ENCODE results near the gene RHBDL2. TPM values are rescaled to one million over a fixed set of nuclear protein-coding genes. Genes with fewer than 3 reads are reported as not detected.
"Not testable (repeated sequence)": the region's sequence is repeated elsewhere in the genome, so short reads cannot be mapped to it uniquely, and the experiment has no call there.

Gene RHBDL2
- not detected for total RNA-seq

DNA sequence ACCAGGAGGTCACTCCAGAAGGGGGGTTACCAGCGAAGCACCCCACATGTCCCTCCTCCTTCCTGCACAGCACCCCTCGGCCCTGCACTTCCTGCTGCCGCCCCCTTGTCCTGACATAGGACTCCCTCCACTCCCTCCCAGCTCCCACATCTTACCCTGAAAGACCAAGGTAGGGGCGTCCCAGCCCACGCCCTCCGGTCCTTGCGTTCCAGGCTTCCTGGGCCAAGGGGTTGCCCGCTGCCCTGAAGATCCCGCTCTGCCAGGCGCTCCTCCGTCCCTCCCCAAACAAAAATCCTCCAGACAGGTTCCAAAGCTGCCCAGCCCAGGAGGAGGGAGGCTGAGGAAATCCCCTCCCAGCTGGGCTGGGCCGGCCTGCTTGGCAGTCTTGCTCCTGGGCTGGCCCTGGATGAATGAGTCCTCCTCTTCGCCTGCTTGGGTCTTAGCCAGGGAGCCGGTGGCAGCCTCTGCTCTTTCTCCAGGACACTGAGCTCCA is at the start of gene RHBDL2:
Gene RHBDL2, minus strand, starts transcription at position 304 of the 493 bp plus-strand sequence. CDS start 22,618 bp downstream, outside the sequence.
- Mint-ChIP-seq H3K27ac (peak within 1 kb of the TSS in 1 of 2 donors; percentile 32), H3K9me3 (no peaks in the 10 kb centered on the region), H3K36me3 (no peaks in the 10 kb centered on the region)
- ATAC-seq (no peak), DNase-seq (ENCODE audit: low spot score in 2 of 2) (no peak)

DNA sequence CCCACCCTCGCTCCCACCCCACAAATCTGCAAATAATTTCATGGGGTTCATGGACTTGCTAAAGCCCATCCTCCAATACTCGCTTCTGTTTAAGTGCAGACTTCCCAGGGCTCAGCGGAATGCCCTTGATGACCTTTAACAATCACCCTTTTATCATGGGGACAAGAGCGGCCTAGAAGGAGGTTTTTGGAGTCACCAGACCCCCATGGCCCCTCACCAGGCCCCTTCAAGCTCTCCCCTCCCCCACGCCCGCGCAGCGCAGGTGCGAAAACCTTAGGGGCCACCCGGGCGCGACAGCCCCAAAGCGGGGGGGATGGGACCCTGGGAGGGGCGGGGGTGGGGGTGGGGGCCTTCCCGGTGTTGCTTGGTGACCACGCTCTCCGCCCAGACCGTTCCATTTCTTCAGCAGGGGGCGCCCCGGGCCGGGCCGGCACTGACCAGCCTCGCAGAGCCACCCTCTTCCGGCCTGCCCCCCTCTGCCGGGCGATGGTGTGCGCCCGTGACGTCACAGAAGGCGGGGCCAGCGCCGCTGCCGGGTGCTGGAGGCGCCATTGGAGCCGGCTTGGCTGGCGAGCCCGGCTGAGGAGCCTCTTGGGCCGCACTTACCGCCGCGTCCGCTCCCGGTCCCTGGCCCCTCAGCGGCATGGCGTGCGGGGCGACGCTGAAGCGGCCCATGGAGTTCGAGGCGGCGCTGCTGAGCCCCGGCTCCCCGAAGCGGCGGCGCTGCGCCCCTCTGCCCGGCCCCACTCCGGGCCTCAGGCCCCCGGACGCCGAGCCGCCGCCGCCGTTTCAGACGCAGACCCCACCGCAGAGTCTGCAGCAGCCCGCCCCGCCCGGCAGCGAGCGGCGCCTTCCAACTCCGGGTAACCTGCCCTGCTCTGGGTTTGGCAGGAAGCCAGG is 49.4 kb upstream of the RHBDL2 start, which contains the start of gene AKIRIN1:
Gene AKIRIN1, plus strand, starts transcription at position 539 of the 900 bp plus-strand sequence. Its CDS starts 105 bp downstream, at position 644.
- peak; percentile 95 to 96 for ATAC-seq
- peak within 1 kb of the TSS; percentile 67 to 83 for H3K27ac Mint-ChIP-seq
- peak; percentile 99 for DNase-seq (ENCODE audit: low spot score in 2 of 2)
- H3K9me3 Mint-ChIP-seq = no peaks in the 10 kb centered on the region
- H3K36me3 Mint-ChIP-seq = peaks cover 20 to 32% of the 10 kb centered on the region in 2 donors

- Mint-ChIP-seq H3K9me3 (no peaks in the 10 kb centered on the region), H3K27ac (peak overlapping the region; percentile 26 to 82), H3K36me3 (peaks cover 20 to 28% of the 10 kb centered on the region in 2 donors)
- ATAC-seq (peak in 1 of 2 donors; percentile 16), DNase-seq (ENCODE audit: low spot score in 2 of 2) (no peak)
These were observed 48.7 kb upstream of the RHBDL2 start for GRCh38 chr1:38990386-38990737.

DNA sequence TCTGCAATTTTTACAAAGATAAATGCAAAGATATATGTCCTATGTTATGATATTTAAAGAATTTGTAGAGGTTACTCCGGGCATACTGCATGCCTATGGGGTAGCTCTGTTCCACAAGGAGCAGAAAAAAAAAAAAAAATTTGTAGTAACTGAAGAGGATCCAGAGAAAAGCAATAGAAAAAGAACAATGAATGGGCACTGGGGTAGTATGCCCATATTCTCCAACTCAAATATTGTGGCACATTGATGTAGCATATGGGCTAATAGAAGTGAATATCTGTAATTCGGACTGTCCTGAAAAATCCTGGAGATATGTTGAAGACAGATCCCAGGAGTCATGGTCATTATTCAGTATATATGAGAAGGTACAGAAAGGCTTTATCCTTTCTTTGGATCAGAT is 48.3 kb upstream of the RHBDL2 start:
- Mint-ChIP-seq H3K36me3 (peaks cover 18 to 24% of the 10 kb centered on the region in 2 donors), H3K9me3 (no peaks in the 10 kb centered on the region), H3K27ac (peak overlapping the region; percentile 26 to 82)
- DNase-seq (ENCODE audit: low spot score in 2 of 2) (no peak), ATAC-seq (no peak)

DNA sequence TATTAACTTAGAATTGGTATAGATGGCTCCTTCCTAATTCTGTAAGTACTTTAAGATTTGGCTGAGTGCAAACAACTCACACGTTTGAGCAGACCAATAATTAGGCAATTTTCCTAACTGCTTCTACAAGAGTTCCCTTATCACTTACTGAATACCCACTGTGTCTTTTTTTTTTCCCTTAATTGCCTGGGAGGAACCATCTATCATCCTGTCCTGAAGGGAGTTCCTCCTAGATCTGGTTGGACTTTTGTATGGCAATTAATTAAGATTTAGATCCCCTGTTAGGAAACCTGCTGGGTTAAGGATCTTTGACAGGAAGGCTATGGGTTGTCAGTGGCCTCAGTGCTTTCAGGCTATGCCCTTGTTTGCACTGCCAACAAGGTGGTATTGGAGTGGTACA is 37.8 kb upstream of the RHBDL2 start:
- H3K9me3 Mint-ChIP-seq; H3K27ac Mint-ChIP-seq; DNase-seq (ENCODE audit: low spot score in 2 of 2); ATAC-seq: not testable (repeated sequence)
- peaks cover 5 to 20% of the 10 kb centered on the region in 2 donors for H3K36me3 Mint-ChIP-seq

GRCh38 chr1:38978245-38978542 is 36.6 kb upstream of the RHBDL2 start:
- H3K9me3 Mint-ChIP-seq, ATAC-seq: not testable (repeated sequence)
- Mint-ChIP-seq H3K36me3 (peaks cover 5 to 20% of the 10 kb centered on the region in 2 donors), H3K27ac (peak overlapping the region in 1 of 2 donors; percentile 49)
- DNase-seq (ENCODE audit: low spot score in 2 of 2) = peak in 1 of 2 donors; percentile 31

DNA sequence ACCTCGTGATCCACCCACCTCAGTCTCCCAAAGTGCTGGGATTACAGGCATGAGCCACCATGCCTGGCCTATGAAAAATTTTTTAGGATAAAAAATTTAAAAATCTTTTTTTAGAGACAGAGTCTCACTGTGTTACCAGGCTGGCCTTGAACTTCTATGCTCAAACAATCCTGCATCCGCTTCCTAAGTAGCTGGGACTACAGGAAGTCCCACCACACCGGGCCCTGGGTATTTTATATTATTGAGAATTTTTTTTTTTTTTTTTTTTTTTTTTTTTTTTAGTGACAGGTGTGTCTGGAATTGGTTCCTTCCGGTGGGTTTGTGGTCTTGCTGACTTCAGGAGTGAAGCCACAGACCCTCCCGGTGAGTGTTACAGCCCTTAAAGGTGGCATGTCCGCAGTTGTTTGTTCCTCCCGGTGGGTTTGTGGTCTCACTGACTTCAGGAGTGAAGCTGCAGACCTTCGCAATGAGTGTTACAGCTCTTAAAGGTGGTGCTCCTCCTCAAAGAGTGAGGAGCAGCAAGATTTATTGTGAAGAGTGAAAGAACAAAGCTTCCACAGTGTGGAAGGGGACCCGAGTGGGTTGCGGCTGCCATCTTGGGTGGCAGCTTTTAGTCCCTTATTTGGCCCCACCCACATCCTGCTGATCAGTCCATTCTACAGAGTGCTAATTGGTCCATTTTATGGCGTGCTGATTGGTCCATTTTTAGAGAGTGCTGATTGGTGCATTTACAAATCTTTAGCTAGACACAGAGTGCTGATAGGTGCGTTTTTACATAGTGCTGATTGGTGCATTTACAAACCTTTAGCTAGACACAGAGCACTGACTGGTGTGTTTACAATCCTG is 36.0 kb upstream of the RHBDL2 start:
- Mint-ChIP-seq H3K36me3 (peaks cover 5 to 20% of the 10 kb centered on the region in 2 donors), H3K27ac (peak overlapping the region; percentile 22 to 49)
- not testable (repeated sequence) for H3K9me3 Mint-ChIP-seq
- ATAC-seq (peak; percentile 64 to 85), DNase-seq (ENCODE audit: low spot score in 2 of 2) (peak; percentile 25 to 73)

- peaks cover 5 to 10% of the 10 kb centered on the region in 2 donors for H3K36me3 Mint-ChIP-seq
- no peaks in the 10 kb centered on the region for H3K9me3 Mint-ChIP-seq
- DNase-seq (ENCODE audit: low spot score in 2 of 2) = no peak
- H3K27ac Mint-ChIP-seq = no peak overlapping the region
- ATAC-seq = no peak
These were observed 32.2 kb upstream of the RHBDL2 start for GRCh38 chr1:38973659-38974437.

DNA sequence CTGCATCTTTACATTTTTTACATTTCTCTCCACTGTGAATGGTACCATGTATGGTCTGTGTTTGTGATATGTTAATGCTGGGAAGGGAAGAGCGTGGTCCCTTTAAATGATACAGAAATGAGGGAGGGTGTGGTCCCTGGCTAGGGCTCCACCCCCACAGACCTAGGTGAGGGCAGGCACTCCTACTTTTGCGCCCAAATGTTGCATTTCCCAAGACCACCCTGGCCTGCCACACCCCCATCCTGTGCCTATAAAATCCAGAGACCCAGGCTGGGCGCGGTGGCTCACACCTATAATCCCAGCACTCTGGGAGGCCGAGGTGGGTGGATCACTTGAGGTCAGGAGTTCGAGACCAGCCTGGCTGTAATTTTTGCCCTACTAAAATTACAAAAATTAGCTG is 31.5 kb upstream of the RHBDL2 start:
- not testable (repeated sequence) for H3K9me3 Mint-ChIP-seq; H3K36me3 Mint-ChIP-seq; DNase-seq (ENCODE audit: low spot score in 2 of 2); ATAC-seq; H3K27ac Mint-ChIP-seq

DNA sequence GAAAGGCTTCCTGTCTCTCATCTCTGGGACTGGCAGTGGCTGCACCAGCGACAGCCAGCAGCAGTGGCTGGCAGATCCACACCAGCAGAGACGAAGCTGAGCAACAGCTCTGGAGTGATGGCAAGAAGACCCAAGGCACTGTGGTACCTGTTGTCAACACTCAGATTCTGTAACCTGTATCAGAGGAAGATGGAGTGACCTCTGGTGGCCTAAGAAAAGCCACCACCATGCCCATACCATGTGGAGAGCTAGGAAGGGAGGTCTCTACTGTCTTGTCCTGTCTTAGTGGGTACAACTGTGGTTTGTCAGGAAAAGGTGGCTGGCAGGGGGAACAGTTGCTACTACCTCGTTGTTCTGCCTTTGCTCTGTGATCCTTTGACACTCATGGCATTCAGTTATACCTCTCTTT is 22.5 kb upstream of the RHBDL2 start:
- H3K27ac Mint-ChIP-seq = no peak overlapping the region
- H3K36me3 Mint-ChIP-seq = no peaks in the 10 kb centered on the region
- H3K9me3 Mint-ChIP-seq = no peaks in the 10 kb centered on the region
- ATAC-seq = peak; percentile 67 to 69
- DNase-seq (ENCODE audit: low spot score in 2 of 2) = no peak

- DNase-seq (ENCODE audit: low spot score in 2 of 2) = no peak
- Mint-ChIP-seq H3K36me3 (no peaks in the 10 kb centered on the region), H3K9me3 (no peaks in the 10 kb centered on the region), H3K27ac (no peak overlapping the region)
- no peak for ATAC-seq
These were observed 20.9 kb upstream of the RHBDL2 start for GRCh38 chr1:38962560-38962959.

DNA sequence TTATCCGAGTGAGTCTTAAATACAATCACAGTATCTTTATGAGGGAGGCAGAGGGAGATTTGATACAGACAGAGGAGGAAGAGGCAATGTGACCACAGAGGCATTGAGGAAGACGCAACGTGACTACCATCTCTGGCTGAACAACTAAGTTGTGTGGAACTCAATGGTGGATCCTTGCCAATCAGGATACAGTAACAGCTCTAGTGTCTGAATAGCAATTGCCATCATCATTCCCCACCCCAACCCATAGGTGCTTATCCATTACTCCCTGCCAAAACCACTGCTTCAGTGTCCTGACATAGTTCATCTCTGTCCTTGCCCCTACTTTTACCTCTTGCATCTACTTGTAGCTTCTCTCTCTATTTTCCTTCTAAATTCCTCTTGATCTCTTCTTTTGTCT is 20.5 kb upstream of the RHBDL2 start:
- H3K27ac Mint-ChIP-seq = no peak overlapping the region
- no peaks in the 10 kb centered on the region for H3K9me3 Mint-ChIP-seq
- DNase-seq (ENCODE audit: low spot score in 2 of 2) = no peak
- no peak for ATAC-seq
- H3K36me3 Mint-ChIP-seq = no peaks in the 10 kb centered on the region

GRCh38 chr1:38958967-38959366 is 17.3 kb upstream of the RHBDL2 start:
- DNase-seq (ENCODE audit: low spot score in 2 of 2) = no peak
- no peak overlapping the region for H3K27ac Mint-ChIP-seq
- ATAC-seq = no peak

DNA sequence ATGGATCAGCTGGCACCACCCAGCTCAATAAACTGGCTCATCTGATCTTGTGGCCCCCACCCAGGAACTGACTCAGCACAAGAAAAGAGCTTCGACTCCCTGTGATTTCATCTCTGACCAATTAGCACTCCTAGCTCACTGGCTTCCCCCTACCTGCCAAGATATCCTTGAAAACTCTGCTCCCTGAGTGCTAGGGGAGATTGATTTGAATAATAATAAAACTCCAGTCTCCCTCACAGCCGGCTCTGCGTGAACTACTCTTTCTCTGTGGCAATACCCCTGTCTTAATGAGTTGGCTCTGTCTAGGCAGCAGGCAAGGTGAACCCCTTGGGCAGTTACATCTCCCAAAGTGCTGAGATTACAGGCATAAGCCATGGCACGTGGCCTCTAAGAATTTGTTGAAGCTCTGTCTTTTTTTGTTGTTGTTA is 11.8 kb upstream of the RHBDL2 start:
- Mint-ChIP-seq H3K27ac (no peak overlapping the region), H3K36me3 (no peaks in the 10 kb centered on the region), H3K9me3 (no peaks in the 10 kb centered on the region)
- DNase-seq (ENCODE audit: low spot score in 2 of 2) (no peak), ATAC-seq (no peak)

More at GRCh38 chr1:38958967-38959366, 17.3 kb upstream of the RHBDL2 start:
- Mint-ChIP-seq H3K36me3 (no peaks in the 10 kb centered on the region), H3K9me3 (no peaks in the 10 kb centered on the region)

- no peaks in the 10 kb centered on the region for H3K9me3 Mint-ChIP-seq
- ATAC-seq = no peak
- no peaks in the 10 kb centered on the region for H3K36me3 Mint-ChIP-seq
- H3K27ac Mint-ChIP-seq = no peak overlapping the region
- DNase-seq (ENCODE audit: low spot score in 2 of 2) = no peak
These were observed 8.9 kb upstream of the RHBDL2 start for GRCh38 chr1:38950553-38950952.

GRCh38 chr1:38944547-38944946 is 2.9 kb upstream of the RHBDL2 start:
- no peaks in the 10 kb centered on the region for H3K9me3 Mint-ChIP-seq
- ATAC-seq (no peak), DNase-seq (ENCODE audit: low spot score in 2 of 2) (no peak)
- H3K36me3 Mint-ChIP-seq = no peaks in the 10 kb centered on the region
- peak overlapping the region; percentile 8 to 12 for H3K27ac Mint-ChIP-seq
